GM08714 (cell line): ENCODE data around the gene OR2V1.
"Not testable (repeated sequence)": the region's sequence is repeated elsewhere in the genome, so short reads cannot be mapped to it uniquely, and the experiment has no call there.

ENCODE experiments used
- H3K4me3 ChIP-seq: fragments of 200-500 bp; sonication (Bioruptor generic); 2 replicates; pipeline ENCODE4 v1.5.1; 2014; ENCODE audit warnings: mild to moderate bottlenecking, low read length, inconsistent platforms
- ZNF274 ChIP-seq: IDR thresholded peaks from 2 replicates; pipeline ENCODE4 v1.6.1; 2012; ENCODE audit warnings: mild to moderate bottlenecking, low read depth, low read length

Gene OR2V1

DNA sequence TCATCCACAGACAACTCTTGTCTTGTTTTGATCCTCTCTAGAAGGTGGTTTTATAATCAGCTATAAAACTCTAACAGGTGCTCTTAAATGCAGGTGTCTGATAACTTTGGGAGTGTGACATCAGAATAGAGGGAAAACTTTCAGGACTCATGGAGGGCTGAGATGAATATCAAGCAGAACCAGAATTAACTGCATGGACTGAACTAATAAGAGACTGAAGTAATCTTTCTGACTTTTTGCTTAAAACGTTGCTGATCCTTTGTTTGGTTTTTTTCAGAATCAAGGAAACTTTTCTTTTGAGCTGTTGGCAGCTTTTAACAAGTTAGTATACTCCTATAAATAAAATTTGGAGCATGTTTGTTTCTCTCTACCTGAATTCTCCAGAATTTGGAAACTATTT lies 14.2 kb upstream of the OR2V1 start:
- no peak overlapping the region for H3K4me3 ChIP-seq
- no peak for TF ChIP-seq ZNF274

DNA sequence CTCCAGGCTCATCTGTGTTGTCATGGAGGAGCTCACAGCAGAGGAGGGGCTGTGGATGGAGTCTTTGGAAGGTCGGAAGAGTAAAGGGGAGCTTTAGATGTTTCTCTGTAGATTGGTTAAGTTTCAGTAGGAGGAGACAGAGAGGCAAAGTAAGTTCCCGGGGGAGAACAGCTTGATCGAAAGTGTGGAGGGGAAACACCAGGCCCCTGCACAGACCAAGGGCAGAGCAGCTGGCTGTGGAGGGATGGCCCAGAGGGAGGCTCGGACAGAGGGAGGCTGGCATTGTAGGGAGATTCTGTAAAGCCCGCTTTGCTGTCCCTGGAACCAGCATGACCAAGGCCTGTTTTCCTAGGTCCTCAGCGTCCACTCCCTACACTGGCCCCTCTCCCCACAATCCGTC lies 11.1 kb upstream of the OR2V1 start:
- no peak for TF ChIP-seq ZNF274
- H3K4me3 ChIP-seq, result no peak overlapping the region

DNA sequence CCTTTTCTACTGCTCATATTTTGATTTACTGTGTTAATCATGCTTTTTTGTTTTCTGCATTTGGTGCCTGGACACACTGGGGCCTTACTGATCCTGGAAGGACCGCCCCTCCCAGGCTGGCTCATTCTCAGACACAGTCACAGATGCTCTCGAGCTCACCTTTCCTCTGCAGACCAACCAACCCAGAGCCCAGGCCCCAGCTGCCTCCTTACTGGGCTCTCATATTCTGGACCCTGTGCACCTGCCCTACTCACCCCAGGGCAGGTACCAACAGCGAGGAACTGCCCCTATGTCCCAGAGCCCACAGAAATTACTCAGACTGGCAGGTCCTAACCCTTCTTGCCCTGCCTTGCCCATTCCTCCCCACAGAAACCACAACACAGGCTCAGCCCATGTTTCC lies 9.8 kb upstream of the OR2V1 start:
- TF ChIP-seq ZNF274, result no peak
- H3K4me3 ChIP-seq, result no peak overlapping the region

DNA sequence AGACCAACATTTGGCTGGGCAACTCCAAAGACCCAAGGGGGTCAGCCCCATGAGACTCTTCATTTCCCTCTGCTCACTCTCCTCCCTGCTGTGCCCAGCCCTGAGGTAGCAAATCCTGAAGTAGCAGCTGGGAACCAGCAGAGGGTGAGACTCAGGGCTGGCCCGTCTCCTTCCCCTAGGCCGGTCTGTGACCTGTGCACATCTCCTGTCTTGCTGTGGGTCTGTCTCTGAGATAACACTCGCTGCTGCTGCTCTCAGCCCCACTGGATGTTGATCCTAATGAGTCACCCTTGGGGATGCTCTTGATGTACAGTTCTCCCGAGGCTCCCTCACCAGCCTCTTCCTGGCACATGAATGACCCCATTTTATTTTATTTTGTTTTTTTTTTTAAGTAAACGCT lies 7.3 kb upstream of the OR2V1 start:
- no peak for TF ChIP-seq ZNF274
- H3K4me3 ChIP-seq, result no peak overlapping the region

DNA sequence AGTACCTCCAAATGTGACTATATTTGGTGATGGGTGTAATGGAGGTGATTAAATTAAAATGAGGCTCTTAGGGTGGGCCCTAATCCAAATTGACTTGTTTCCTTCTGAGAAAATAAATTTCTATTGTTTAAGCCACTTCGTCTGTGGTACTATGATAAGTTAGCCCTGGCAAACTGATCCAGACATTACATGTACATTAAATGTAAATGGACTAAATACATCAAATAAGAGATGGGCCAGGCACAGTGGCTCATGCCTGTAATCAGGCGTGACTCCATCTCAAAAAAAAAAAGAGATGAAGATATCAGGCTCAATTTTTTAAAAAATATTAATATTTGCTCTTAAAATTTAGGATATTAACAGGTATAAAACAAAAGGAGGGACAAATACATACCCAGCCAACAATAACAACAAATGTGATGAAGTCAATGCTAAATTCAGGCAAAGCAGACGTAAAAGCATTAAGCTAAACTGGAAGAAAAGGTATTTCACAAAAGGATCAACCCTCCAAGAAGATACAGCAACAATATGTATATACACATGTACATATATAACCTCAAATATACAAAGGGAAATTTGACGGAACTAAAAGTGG lies 5.5 kb upstream of the OR2V1 start:
- H3K4me3 ChIP-seq, result no peak overlapping the region
- TF ChIP-seq ZNF274, result no peak

DNA sequence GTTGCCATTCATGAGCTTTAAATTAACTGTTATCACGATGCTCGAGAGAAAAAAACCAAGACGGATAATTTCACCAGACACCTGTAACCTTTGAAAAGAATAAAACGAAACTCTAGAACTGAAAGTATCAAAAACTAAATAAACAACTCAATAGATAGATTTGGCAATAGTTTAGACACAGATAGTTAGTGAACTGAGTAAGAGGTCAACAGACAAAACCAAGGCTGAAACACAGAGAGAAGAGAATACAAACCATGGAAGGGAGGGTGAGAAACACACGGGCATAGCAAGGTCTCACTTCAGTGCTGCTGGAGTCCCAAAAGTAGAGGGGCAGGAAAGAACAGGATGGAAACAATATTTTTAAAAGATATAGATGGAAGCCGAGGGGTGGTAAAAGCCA lies 3.3 kb upstream of the OR2V1 start:
- H3K4me3 ChIP-seq, result no peak overlapping the region
- TF ChIP-seq ZNF274, result no peak

DNA sequence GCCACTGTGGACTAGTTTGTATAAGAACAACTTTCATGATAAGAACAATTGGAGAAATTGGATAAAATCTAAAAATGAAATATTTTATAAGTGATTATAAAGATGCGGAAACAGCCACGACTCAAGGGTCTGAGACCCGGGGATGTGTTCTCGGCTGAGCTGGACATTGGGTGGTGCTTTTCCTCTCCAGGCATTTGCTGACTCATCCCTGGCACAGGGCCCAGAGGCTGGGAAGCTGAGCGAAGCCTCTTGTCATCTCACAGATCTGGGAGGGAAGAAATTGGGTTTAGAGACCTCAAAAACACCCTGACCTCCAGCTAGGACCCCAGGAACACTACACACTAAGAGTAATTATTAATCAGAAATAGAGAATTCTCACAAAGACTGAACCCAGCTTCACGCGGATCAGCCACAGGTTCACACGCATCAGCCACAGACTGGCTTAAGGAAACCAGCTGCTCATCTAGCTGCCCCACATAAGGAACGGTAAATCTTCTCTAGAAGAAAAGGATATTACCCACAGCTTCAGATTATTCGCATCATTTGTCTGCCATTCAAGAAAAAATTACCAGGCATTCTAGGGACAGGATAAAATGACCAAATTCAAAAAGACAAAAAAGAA lies 2.8 kb upstream of the OR2V1 start:
- no peak overlapping the region for H3K4me3 ChIP-seq
- TF ChIP-seq ZNF274, result no peak

DNA sequence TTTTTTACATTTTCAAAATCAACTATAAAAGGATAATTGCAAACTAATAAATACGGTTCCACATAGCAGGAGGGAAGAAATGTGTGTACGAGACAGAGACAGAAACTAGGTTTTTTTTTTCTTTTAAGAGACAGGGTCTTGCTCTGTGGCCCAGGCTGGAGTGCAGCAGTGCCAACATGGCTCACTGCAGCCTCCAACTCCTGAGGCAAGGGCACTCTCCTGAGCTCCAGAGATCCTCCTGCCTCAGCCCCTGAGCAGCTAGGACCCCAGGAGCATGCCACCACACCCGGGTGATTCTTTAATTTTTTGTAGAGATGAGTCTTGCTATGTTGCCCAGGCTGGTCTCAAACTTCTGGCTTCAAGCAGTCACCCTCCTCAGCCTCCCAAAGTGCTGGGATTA lies 2.1 kb upstream of the OR2V1 start:
- no peak overlapping the region for H3K4me3 ChIP-seq
- TF ChIP-seq ZNF274, result no peak

DNA sequence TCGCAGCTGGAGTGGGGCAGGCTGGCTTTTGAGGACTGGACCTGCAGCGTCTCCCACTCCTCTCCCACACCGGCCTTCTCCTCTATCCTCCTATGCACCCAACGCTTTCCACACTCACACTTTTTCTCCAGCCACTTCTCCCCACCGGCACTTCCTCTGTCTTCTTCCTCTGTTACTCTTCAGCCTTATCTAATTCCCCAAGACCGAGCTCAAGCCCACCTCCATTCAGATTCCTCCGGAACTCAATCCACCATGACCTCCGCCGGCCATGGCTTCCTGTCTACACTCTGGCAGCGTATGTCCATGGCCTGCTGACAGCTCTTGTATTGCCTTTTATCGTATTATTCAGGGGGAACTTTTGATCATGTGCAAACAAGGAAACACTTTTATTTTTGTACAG lies 545 bp upstream of the OR2V1 start:
- H3K4me3 ChIP-seq, result no peak overlapping the region
- TF ChIP-seq ZNF274, result no peak

DNA sequence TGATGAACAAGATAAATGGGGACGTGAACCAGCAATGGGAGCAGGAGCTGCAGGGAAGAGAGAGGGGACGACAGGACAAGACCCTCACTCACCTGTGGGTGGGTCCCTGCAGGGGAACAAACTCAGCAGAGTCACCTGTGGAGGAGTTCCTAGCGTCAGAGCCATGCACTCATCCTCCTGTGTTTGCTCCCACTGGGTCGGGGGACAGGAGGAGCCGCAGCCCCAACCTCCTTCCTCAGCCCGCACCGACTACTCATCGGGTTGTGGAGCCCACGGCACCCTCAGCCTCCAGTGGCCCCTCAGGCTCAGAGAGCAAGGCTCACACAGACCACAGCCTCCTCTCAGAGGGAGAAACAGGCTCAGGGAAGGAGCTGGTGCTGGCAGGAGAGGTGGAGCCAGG lies 888 bp downstream of the OR2V1 start:
- H3K4me3 ChIP-seq, result not testable (repeated sequence)

DNA sequence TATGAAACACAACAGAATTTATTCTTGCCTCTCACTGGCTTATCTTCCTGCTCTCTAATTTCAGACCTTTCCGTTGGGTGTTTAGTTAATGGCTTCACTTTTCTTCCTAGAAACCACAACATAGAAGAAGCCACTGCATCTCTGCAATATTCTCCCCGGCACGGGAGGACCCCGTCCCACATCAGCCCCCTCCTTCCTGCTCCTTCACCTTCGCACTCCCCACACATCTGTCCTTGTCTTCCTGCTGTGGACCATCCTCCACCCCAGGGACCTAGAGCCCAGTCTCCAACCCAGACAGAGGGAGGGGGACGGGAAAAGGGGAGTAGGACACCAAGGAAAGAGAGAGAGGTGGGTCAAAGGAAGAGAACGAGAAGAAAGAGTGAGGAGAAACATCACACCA lies 1.4 kb downstream of the OR2V1 start:
- TF ChIP-seq ZNF274, result no peak
- H3K4me3 ChIP-seq, result no peak overlapping the region

DNA sequence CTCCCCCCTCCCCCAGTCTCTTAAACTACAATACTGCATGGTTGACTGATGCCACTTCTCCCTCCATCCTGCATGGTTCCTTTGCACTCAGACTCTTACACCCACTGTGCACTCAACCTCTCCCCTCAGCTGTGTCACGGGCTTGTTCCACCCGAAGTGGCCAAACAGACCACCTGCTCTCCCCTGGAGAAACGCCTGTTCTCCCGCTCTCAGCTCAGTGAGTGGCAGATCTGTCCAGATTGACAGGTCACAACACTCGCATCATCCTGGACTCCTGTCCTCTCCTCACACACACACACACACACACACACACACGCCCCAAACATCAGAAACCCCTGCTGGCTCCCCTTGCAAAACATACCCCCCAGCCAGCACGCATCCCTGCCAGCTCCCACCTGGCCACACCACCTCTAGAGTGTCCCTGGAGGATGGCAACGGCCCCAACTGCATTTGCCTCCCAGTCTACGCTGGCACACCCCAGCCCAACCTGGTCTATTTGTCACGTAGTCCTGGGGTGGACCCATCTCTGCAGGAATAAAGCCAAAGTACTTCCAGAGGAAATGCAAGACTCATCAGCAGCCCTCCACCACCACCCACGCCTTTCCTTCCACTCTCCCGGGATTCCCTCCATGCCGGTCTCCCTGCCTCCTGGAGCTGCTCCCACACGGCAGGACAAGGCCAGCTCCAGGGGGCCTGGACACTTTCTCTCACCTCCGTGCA lies 2.9 kb downstream of the OR2V1 start:
- TF ChIP-seq ZNF274, result no peak
- H3K4me3 ChIP-seq, result no peak overlapping the region

DNA sequence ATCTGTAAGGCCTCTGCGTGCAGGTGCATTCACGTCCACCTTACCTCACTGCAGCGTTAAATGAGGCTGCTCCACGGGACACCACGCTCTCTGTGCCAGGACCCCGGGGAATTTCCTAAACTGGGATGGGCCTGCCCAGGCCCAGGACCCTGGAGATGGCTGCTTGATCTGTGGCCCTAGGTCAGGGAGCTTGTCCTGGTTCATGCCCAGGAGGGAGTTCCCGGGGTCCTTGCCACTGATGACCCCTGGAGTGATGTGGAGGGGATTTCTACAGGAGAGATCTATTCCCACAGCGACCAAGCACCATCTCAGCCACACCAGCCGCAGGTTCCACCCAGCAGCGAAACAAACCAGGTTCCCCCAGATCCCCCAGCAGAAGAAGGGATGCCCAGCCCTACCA lies 3.5 kb downstream of the OR2V1 start:
- H3K4me3 ChIP-seq, result no peak overlapping the region
- no peak for TF ChIP-seq ZNF274

DNA sequence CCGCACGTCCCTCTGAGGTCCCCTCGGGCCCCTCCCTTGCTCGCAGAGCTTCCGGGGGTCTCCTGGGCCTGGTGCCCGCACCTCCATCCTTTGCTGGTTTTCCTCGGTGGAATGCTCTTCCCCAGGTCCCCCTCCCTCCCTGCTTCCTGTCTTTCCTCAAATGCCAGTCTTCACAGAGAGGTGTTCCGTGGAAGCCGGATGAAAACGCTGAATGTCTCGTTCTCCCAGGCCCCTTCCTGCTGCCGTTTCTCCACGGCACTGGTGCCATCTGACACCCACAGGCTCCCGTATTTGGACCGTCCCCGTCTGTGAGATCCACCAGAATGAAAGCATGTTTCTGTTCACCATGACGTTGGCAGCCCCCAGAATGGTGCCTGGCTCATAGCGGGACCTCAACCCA lies 4.1 kb downstream of the OR2V1 start:
- no peak for TF ChIP-seq ZNF274
- H3K4me3 ChIP-seq, result no peak overlapping the region

DNA sequence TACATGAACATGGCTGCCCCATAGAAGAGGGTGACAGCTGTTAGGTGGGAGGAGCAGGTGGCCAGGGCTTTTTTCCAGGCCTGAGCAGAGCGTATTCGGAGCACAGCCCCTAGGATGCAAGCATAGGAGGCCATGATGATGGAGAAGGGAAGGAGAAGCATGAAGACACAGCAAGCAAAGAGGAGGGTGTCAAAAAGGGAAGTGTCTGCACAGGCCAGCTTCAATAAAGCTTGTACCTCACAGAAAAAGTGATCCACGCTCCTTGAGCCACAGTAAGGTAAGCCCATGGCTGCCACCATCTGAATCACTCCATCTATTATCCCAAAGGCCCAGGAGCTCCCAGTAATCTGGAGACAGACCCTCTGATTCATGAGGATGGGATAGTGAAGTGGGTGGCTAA lies 6.4 kb downstream of the OR2V1 start:
- TF ChIP-seq ZNF274, result no peak
- no peak overlapping the region for H3K4me3 ChIP-seq
